Fibroblast of pulmonary artery (primary cell): ENCODE data around the gene ITPKC.
"Not testable (repeated sequence)": the region's sequence is repeated elsewhere in the genome, so short reads cannot be mapped to it uniquely, and the experiment has no call there.

Experiments
- DNase-seq: peaks from one replicate; pipeline ENCODE4 v3.0.0-alpha.2; 2010; ENCODE audit warnings: low read depth
- H3K4me3 ChIP-seq: replicated peaks from 2 replicates; pipeline ENCODE4 v1.5.1; 2011; ENCODE audit warnings: low read depth, mild to moderate bottlenecking, control low read depth, low read length, moderate library complexity
- CTCF ChIP-seq: IDR thresholded peaks from 2 replicates; pipeline ENCODE4 v1.5.1; 2011; ENCODE audit warnings: mild to moderate bottlenecking, control low read depth, low read length, inconsistent platforms; ENCODE audit errors: missing control alignments

ITPKC gene

GRCh38 chr19:40763963-40764362 is 47.1 kb downstream of the ITPKC start:
- TF ChIP-seq CTCF, result no peak
- no peak overlapping the region for H3K4me3 ChIP-seq
- no peak for DNase-seq

- not testable (repeated sequence) for DNase-seq, H3K4me3 ChIP-seq
These were observed 49.5 kb downstream of the ITPKC start for GRCh38 chr19:40766385-40766784.

GRCh38 chr19:40768869-40769268 is 52.0 kb downstream of the ITPKC start:
- no peak for DNase-seq
- no peak for TF ChIP-seq CTCF
- H3K4me3 ChIP-seq, result no peak overlapping the region

- DNase-seq, H3K4me3 ChIP-seq: not testable (repeated sequence)
These were observed 54.4 kb downstream of the ITPKC start for GRCh38 chr19:40771101-40771862.

- no peak within 1 kb of the TSS for H3K4me3 ChIP-seq
- no peak for TF ChIP-seq CTCF
- DNase-seq, result no peak
These were observed 58.2 kb downstream of the ITPKC start, which contains the start of gene MIA for GRCh38 chr19:40774916-40775631. MIA (plus strand) TSS chr19:40775521; CDS start chr19:40775543, 22 bp downstream.

GRCh38 chr19:40775632-40776022 is 58.7 kb downstream of the ITPKC start:
- no peak for TF ChIP-seq CTCF
- H3K4me3 ChIP-seq, result no peak overlapping the region
- DNase-seq, result no peak

GRCh38 chr19:40776364-40776763 is 59.5 kb downstream of the ITPKC start:
- no peak overlapping the region for H3K4me3 ChIP-seq
- TF ChIP-seq CTCF, result no peak
- DNase-seq, result no peak
